HCT116 (cell line): ENCODE measurements around the gene SHISA4. TPM values are rescaled to one million over a fixed set of nuclear protein-coding genes. Genes with fewer than 3 reads are reported as not detected.

Experiments
- ATAC-seq: fragments of 200-7000 bp; cut with Tn5 transposase; 2 replicates; pipeline ENCODE4 v1.9.1; 2020; ENCODE audit warnings: mild to moderate bottlenecking, moderate library complexity
- BruUV-seq: library from RNA; stranded (reverse); fragments of 400-500 nt; replicated peaks from 2 replicates; lab custom pipeline; 2021; lab: Mats Ljungman, UMichigan
- CTCF ChIA-PET: fragments of 300-600 bp; sonication (Branson Sonifier 250); formaldehyde crosslinking; loops from one replicate; lab custom pipeline; 2021; ENCODE audit warnings: antibody characterized with exemption; lab: Charles Lee
- POLR2A ChIA-PET: fragments of 300-600, 350-600 bp; sonication (Branson Sonifier 250); formaldehyde crosslinking; loops from one replicate; lab custom pipeline; 2021; ENCODE audit warnings: antibody characterized with exemption; lab: Charles Lee
- RAD21 ChIA-PET, 2 experiments: fragments of 300-600 bp; sonication (Branson Sonifier 250); formaldehyde crosslinking; loops; one replicate each; lab custom pipeline; 2023; ENCODE audit warnings: low total read pairs in 2 of 2; ENCODE audit not compliant: uncharacterized antibody in 2 of 2, unreplicated experiment in 2 of 2, low non-redundant PET in 1 of 2; lab: Charles Lee
- DNase-seq: peaks from one replicate; pipeline ENCODE4 v3.0.0-alpha.2; 2010; ENCODE audit warnings: low read depth, low spot score
- H2AFZ ChIP-seq: fragments of 200-600 bp; shearing (Covaris generic), sonication (generic); 2 replicates; pipeline ENCODE4 v1.6.1; 2017; ENCODE audit warnings: low read depth, mixed run types, mixed read lengths, antibody characterized with exemption, low read length; ENCODE audit not compliant: poor library complexity, severe bottlenecking
- H3K27ac ChIP-seq: 2 replicates; pipeline ENCODE4 v1.5.1; 2012; ENCODE audit warnings: low read depth, low read length
- H3K27me3 ChIP-seq: fragments of 200-600 bp; sonication (generic); 2 replicates; pipeline ENCODE4 v1.6.1; 2016; ENCODE audit warnings: mixed run types, low read length, mixed read lengths; ENCODE audit not compliant: insufficient read depth
- H3K36me3 ChIP-seq, 2 experiments: fragments of 200-500 bp in 1 of 2; fragments of 200-600 bp in 1 of 2; sonication (Bioruptor generic) in 1 of 2; sonication (generic) in 1 of 2; 2 replicates each; pipeline versions ENCODE4 v1.5.1 to v1.6.1; 2014 to 2016; ENCODE audit warnings: low read length in 2 of 2, inconsistent platforms in 1 of 2, mixed read lengths in 1 of 2, mixed run types in 1 of 2; ENCODE audit not compliant: insufficient read depth in 2 of 2, control insufficient read depth in 1 of 2
- H3K4me1 ChIP-seq, 2 experiments: fragments of 200-600 bp in 1 of 2; sonication (generic) in 1 of 2; 2 replicates each; pipeline versions ENCODE4 v1.5.1 to v1.6.1; 2012 to 2017; ENCODE audit warnings: low read length in 2 of 2, inconsistent platforms in 1 of 2, mild to moderate bottlenecking in 1 of 2, mixed read lengths in 1 of 2, mixed run types in 1 of 2, moderate library complexity in 1 of 2; ENCODE audit not compliant: insufficient read depth in 2 of 2, control insufficient read depth in 1 of 2
- H3K4me2 ChIP-seq: fragments of 200-600 bp; sonication (generic); 2 replicates; pipeline ENCODE4 v1.6.1; 2017; ENCODE audit warnings: mixed run types, low read length, mixed read lengths
- H3K4me3 ChIP-seq, 2 experiments: fragments of 200-600 bp in 1 of 2; sonication (generic) in 1 of 2; replicated peaks in 1 of 2; 2 replicates each; pipeline ENCODE4 v1.5.1; 2011 to 2016; ENCODE audit warnings: low read length in 2 of 2, control low read depth in 1 of 2, low read depth in 1 of 2, mild to moderate bottlenecking in 1 of 2, mixed read lengths in 1 of 2, mixed run types in 1 of 2
- H3K79me2 ChIP-seq: fragments of 200-600 bp; sonication (generic); 2 replicates; pipeline ENCODE4 v1.6.1; 2017; ENCODE audit warnings: mild to moderate bottlenecking, mixed run types, low read length, moderate library complexity, mixed read lengths; ENCODE audit not compliant: insufficient read depth
- H3K9ac ChIP-seq: fragments of 200-600 bp; sonication (generic); 2 replicates; pipeline ENCODE4 v1.6.1; 2016; ENCODE audit warnings: low read length, mixed read lengths
- H3K9me2 ChIP-seq: fragments of 200-600 bp; sonication (generic), shearing (Covaris generic); 2 replicates; pipeline ENCODE4 v1.6.1; 2017; ENCODE audit warnings: mixed run types, mild to moderate bottlenecking, moderate library complexity; ENCODE audit not compliant: insufficient read depth
- H3K9me3 ChIP-seq, 2 experiments: fragments of 200-500 bp in 1 of 2; fragments of 200-600 bp in 1 of 2; sonication (Bioruptor generic) in 1 of 2; sonication (generic) in 1 of 2; 2 replicates each; pipeline ENCODE4 v1.6.1; 2014 to 2017; ENCODE audit warnings: low read length in 2 of 2, mixed read lengths in 2 of 2, inconsistent platforms in 1 of 2, low read depth in 1 of 2, mild to moderate bottlenecking in 1 of 2, mixed run types in 1 of 2, moderate library complexity in 1 of 2; ENCODE audit not compliant: control insufficient read depth in 1 of 2, insufficient read depth in 1 of 2
- H4K20me1 ChIP-seq: fragments of 200-600 bp; sonication (generic), shearing (Covaris generic); 2 replicates; pipeline ENCODE4 v1.6.1; 2017; ENCODE audit warnings: mixed run types, mild to moderate bottlenecking, moderate library complexity; ENCODE audit not compliant: insufficient read depth
- CBX3 ChIP-seq: IDR thresholded peaks from 2 replicates; pipeline ENCODE4 v1.6.1; 2012; ENCODE audit warnings: low read depth
- ELF1 ChIP-seq: IDR thresholded peaks from 2 replicates; pipeline ENCODE4 v1.6.1; 2012; ENCODE audit warnings: low read depth, borderline replicate concordance
- JUND ChIP-seq: IDR thresholded peaks from 2 replicates; pipeline ENCODE4 v1.6.1; 2012
- POLR2AphosphoS5 ChIP-seq: IDR thresholded peaks from 2 replicates; pipeline ENCODE4 v1.6.1; 2011; ENCODE audit warnings: mild to moderate bottlenecking, low read depth, low read length, moderate library complexity
- REST ChIP-seq: IDR thresholded peaks from 2 replicates; pipeline ENCODE4 v1.6.1; 2012; ENCODE audit warnings: low read depth
- SIN3A ChIP-seq: IDR thresholded peaks from 2 replicates; pipeline ENCODE4 v1.6.1; 2012; ENCODE audit warnings: low read depth
- TCF7L2 ChIP-seq: IDR thresholded peaks from 2 replicates; pipeline ENCODE4 v1.7.0; 2011; ENCODE audit warnings: borderline replicate concordance, inconsistent platforms; ENCODE audit not compliant: insufficient read depth, insufficient read length; ENCODE audit errors: extremely low read depth
- YY1 ChIP-seq: IDR thresholded peaks from 2 replicates; pipeline ENCODE4 v1.6.1; 2011; ENCODE audit warnings: low read length, low read depth, moderate library complexity, mild to moderate bottlenecking; ENCODE audit not compliant: insufficient replicate concordance; ENCODE audit errors: extremely low read depth
- ZBTB33 ChIP-seq: IDR thresholded peaks from 2 replicates; pipeline ENCODE4 v1.6.1; 2011; ENCODE audit warnings: mild to moderate bottlenecking, low read length, moderate library complexity; ENCODE audit not compliant: insufficient replicate concordance; ENCODE audit errors: extremely low read depth
- ZNF274 ChIP-seq: fragments of 200-500 bp; sonication (Bioruptor generic); IDR thresholded peaks from 2 replicates; pipeline ENCODE4 v1.6.1; 2014; ENCODE audit warnings: mild to moderate bottlenecking, low read depth, low read length, inconsistent platforms
- intact Hi-C: fragments of 100-400 bp; cut with micrococcal nuclease; formaldehyde crosslinking; loops from 2 replicates; pipeline ENCODE4 v1.10.0; 2022
- total RNA-seq: library from RNA; stranded (reverse); gene quantifications from one replicate; pipeline ENCODE4 v1.2.1, GENCODE V29; 2021; ENCODE audit not compliant: unreplicated experiment

The SHISA4 gene
- total RNA-seq, 1 experiment from 2014 or later = 15.2 TPM

GRCh38 chr1:201930803-201931202 lies 42.1 kb downstream of the SHISA4 start:
- Histone ChIP-seq H3K27ac (no peak overlapping the region), H3K79me2 (no peaks in the 10 kb centered on the region), H3K27me3 (no peaks in the 10 kb centered on the region), H3K4me3 (no peak overlapping the region)
- no peak for TF ChIP-seq POLR2AphosphoS5
- no peak for TF ChIP-seq SIN3A
- TF ChIP-seq CBX3 = no peak
- TF ChIP-seq REST = no peak
- no peak for TF ChIP-seq ZNF274
- TF ChIP-seq YY1 = no peak
- no peak for TF ChIP-seq ELF1
- TF ChIP-seq JUND = no peak
- no peak for TF ChIP-seq ZBTB33
- no peak for TF ChIP-seq TCF7L2
- TF ChIP-seq, all 23 proteins: peak for 0
- no peak for DNase-seq
- Histone ChIP-seq H3K9me2 (no peaks in the 10 kb centered on the region), H4K20me1 (no peaks in the 10 kb centered on the region), H3K4me1 (no peaks in the 10 kb centered on the region), H3K36me3 (no peaks in the 10 kb centered on the region), H3K9ac (no peak overlapping the region), H3K9me3 (no peaks in the 10 kb centered on the region), H3K4me2 (no peak overlapping the region), H2AFZ (no peak overlapping the region)
- no peak for ATAC-seq
- RAD21 ChIA-PET = no interaction called here
- POLR2A ChIA-PET = no interaction called here
- BruUV-seq = no TSS peak
- CTCF ChIA-PET = no interaction called here
- intact Hi-C loops = no loop called here
